Choroid plexus epithelial cell (primary cell): ENCODE data around the gene OCIAD2.
"Not testable (repeated sequence)": the region's sequence is repeated elsewhere in the genome, so short reads cannot be mapped to it uniquely, and the experiment has no call there.

Source experiments
- DNase-seq: peaks from one replicate; pipeline ENCODE4 v3.0.0-alpha.2; 2010; ENCODE audit warnings: low read depth
- H3K4me3 ChIP-seq: 2 replicates; pipeline ENCODE4 v1.5.1; 2011; ENCODE audit warnings: low read depth, mild to moderate bottlenecking, control low read depth, low read length, moderate library complexity
- CTCF ChIP-seq: conservative IDR thresholded peaks from 2 replicates; pipeline ENCODE4 v1.5.1; 2011; ENCODE audit warnings: low read depth, mild to moderate bottlenecking, control low read depth, inconsistent platforms, low read length, moderate library complexity

OCIAD2 gene

GRCh38 chr4:48899950-48900349 lies 6.6 kb downstream of the OCIAD2 start:
- TF ChIP-seq CTCF, result no peak
- H3K4me3 ChIP-seq, result no peak overlapping the region
- DNase-seq, result peak; percentile 85

- no peak overlapping the region for H3K4me3 ChIP-seq
- no peak for TF ChIP-seq CTCF
- DNase-seq, result no peak
These were observed 7.2 kb downstream of the OCIAD2 start for GRCh38 chr4:48899432-48899749.

- peak; percentile 56 for DNase-seq
- no peak for TF ChIP-seq CTCF
These were observed 7.7 kb downstream of the OCIAD2 start for GRCh38 chr4:48898733-48899431.

GRCh38 chr4:48896845-48897244 lies 9.7 kb downstream of the OCIAD2 start:
- H3K4me3 ChIP-seq, result no peak overlapping the region
- no peak for TF ChIP-seq CTCF
- no peak for DNase-seq

More at GRCh38 chr4:48898733-48899431, 7.7 kb downstream of the OCIAD2 start:
- no peak overlapping the region for H3K4me3 ChIP-seq

GRCh38 chr4:48891028-48891619 lies 15.4 kb downstream of the OCIAD2 start:
- no peak for DNase-seq
- no peak for TF ChIP-seq CTCF
- H3K4me3 ChIP-seq, result no peak overlapping the region

- not testable (repeated sequence) for H3K4me3 ChIP-seq, DNase-seq
These were observed 16.8 kb downstream of the OCIAD2 start for GRCh38 chr4:48889750-48890149.

GRCh38 chr4:48881646-48882045 lies 24.9 kb downstream of the OCIAD2 start:
- not testable (repeated sequence) for DNase-seq, H3K4me3 ChIP-seq
